ELR (cell line): Measurements from ENCODE around the gene SH3GLB2.
A peak's percentile ranks its signal among the peaks of the same experiment; 100 is the strongest.
"Not testable (repeated sequence)": the region's sequence is repeated elsewhere in the genome, so short reads cannot be mapped to it uniquely, and the experiment has no call there.

Experiments used
- DNase-seq: peaks from one replicate; pipeline ENCODE4 v3.0.0-alpha.2; 2015; ENCODE audit warnings: low read depth

Gene SH3GLB2

GRCh38 chr9:128998462-128998861, 29.7 kb downstream of the SH3GLB2 start:
- DNase-seq, result no peak

DNA sequence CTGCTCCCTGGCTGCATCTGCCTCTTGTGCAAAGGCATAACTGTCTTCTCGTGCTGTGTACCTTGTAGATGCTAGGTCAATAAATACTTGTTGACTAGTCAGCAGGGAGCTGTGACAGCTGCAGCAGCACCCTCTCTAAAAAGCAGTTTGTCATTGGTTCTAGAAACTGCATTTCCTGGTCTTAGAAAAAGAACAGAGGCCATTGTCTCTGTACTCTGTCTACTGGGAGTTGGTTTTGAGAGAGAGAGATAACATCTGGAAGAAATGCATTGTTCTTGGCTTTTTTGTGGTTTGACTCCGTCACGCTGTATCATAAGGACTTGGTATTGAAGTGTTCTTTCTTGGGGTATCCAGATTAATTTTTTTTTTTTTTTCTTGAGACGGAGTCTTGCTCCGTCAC, 32.3 kb downstream of the SH3GLB2 start:
- DNase-seq, result no peak

- peak; percentile 35 for DNase-seq
These were observed 35.1 kb downstream of the SH3GLB2 start for GRCh38 chr9:128992995-128993394.

DNA sequence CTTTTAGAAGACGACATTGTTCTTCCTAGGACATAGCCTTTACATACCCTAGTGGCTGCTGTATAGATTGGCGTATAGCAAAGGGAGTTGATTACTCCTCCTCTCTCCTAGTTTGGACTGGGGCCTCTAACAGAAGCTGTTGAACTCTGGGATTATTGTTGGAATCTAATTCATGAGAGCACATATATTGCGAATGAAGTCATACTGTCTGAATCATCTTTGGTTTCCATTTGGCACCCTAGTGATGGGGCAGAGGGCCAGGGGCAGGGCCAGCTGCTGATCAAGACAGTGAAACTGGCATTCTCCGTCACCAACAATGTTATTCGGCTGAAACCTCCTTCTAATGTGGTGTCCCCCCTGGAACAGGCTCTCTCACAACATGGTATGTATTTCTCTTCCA, 40.3 kb downstream of the SH3GLB2 start:
- peak; percentile 92 for DNase-seq

DNA sequence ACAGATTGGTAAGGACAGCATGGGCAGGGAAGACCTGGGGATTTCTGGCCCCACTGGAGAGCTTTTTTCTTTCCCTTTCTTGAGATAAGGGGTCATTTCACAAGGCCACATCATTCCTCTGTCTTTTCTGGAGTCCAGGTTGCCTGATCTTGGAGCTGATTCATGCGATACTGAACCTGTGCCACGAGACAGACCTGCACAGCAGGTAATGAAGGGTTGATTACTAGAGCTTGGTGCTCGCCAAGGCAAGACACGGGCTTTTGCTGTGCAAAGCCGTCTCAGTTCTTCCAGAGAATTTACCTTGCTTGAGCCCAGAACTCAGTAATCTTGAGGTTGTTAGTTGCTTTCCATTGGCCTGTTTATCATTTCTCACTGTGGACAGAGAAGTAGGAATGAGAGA, 41.5 kb downstream of the SH3GLB2 start:
- no peak for DNase-seq

- DNase-seq, result no peak
These were observed 44.6 kb downstream of the SH3GLB2 start for GRCh38 chr9:128983536-128983935.

- DNase-seq, result no peak
These were observed 49.0 kb downstream of the SH3GLB2 start for GRCh38 chr9:128979111-128979510.

- DNase-seq, result peak; percentile 91
These were observed 55.2 kb downstream of the SH3GLB2 start for GRCh38 chr9:128972956-128973355.

DNA sequence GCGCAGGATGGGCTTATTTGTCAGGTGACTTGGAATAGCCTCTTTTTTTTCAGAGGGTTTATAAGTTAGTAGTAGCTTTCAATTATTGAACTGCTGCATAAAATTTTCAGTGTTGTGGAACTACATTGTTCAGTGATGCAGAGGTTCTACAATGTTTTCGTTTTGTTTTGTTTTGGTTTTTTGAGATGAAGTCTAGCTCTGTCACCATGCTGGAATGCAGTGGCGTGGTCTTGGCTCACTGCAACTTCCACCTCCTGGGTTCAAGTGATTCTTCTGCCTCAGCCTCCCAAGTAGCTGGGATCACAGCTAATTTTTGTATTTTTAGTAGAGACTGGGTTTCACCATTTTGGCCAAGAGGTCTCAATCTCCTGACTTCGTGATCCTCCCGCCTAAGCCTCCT, 58.6 kb downstream of the SH3GLB2 start:
- DNase-seq, result peak; percentile 31

DNA sequence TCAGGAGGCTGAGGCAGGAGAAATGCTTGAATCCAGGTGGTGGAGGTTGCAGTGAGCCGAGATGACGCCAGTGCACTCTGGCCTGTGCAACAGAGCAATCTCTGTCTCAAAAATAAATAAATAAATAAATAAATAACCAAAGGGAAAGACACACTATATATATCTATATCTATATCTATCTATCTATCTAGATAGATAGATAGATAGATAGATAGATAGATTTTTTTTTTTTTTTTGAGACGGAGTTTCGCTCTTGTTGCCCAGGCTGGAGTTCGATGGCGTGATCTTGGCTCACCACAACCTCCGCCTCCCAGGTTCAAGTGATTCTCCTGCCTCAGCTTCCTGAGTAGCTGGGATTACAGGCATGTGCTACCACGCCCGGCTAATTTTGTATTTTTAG, 66.7 kb downstream of the SH3GLB2 start:
- not testable (repeated sequence) for DNase-seq
